Left renal cortex interstitium (tissue), 4 donors: ENCODE measurements around the gene PCSK5. TPM values are rescaled to one million over a fixed set of nuclear protein-coding genes. Genes with fewer than 3 reads are reported as not detected.

Experiments
- DNase-seq, 4 donors: peaks; one replicate each; pipeline ENCODE4 v3.0.0-alpha.2; 2013; ENCODE audit warnings: low read depth in 4 of 4, low spot score in 2 of 4, missing footprints in 1 of 4
- polyA plus RNA-seq, 4 donors: library from polyadenylated mRNA; unstranded; fragments of 120-200 nt; gene quantifications; one replicate each; pipeline ENCODE4 v1.2.1, GENCODE V29; 2013; ENCODE audit not compliant: insufficient read length in 4 of 4

PCSK5 gene
- polyA plus RNA-seq, 4 donors = 11.8 to 21.1 (median 14.7) TPM

DNA sequence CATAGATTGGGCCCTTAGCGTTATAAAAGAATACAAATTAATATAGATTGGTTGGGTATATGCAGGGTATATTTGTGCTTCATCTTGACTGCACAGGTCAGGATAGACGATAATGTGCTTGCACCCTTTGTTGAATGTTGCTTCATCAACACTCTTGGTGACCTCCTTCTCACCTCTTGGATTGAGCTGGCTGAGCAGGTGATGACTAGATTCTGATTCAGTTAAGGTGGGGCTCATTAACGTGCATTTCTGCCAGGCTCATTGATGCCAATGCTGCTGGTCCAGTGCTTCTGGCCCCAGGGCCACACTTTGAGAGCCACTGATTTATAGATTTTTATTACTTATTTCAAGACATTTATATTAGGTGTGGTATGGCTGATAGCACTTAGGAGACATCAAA is 27.7 kb downstream of the PCSK5 start:
- DNase-seq = no peak

DNA sequence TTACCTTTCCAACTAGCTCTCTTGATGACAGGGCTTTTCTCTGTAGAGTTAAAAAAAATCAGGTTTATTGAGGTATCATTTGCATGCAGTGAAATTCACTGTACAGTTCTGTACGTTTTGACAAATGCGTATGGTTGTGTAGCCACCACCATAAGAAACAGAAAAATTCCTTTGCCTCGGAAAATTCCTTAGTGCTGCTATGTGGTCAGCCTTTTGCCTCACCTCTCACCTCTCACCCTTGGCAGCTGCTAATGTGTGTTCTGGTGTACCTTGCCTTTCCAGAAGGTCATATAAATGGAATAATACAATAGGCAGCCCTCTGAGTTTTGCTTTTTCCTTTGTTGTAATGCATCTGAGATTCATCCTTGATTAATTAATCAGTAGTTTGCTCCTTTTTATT is 28.4 kb downstream of the PCSK5 start:
- DNase-seq = no peak

DNA sequence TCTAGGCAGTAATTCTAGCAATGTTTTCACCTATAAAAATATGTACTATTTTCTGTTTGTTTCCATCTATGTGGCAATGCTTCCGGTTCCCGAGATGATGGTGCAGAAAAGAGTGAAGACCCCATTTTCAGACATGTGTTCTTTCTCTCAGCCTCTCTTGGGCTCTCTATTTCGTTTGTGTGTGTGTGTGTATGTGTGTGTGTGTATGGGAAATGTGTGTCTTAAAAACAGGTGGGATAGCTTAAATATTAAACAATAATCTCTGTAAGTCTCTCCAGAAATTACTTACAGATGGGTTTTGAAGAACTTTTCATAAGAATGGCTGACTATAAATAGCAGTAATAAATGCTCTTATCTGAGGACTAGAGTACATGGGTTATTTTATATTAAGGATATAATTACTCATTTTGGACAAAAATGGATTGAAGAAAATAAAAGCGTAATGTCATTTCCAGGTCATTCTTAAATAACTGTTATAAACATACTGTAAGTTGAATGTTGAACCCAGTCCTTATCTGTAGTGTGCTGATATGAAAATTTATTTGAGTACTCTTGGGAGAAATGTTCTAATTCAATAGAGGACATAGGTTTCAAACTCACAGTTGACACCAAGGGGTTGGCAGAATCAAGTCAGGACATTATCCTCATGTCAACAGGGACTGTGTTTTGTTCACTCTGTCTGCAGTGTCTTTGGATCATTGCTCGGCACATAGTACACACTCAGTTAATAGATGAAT is 31.1 kb downstream of the PCSK5 start:
- DNase-seq = no peak

- DNase-seq = no peak
Measured at GRCh38 chr9:75926385-75926784, 35.9 kb downstream of the PCSK5 start.

DNA sequence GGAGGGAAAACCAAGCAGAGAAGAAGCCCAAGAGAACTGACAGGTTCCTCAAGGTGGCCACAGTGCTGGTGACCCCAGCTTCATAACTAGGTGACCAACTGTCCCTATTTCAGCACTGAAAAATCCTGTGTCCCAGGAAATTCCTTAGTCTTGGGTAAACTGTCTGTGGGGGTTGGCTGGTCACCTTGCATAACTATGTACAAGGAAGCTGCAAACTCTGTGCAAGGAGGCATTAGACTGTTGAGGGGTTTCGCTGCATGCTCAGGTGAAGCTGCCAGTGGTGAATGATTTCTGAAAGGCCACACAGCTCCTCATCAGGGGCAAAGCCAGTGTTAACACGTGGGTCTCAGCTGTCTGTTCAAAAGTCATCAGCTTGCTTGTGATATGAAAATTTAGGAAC is 36.9 kb downstream of the PCSK5 start:
- DNase-seq = no peak

- DNase-seq = no peak
Measured at GRCh38 chr9:75930190-75930589, 39.7 kb downstream of the PCSK5 start.

DNA sequence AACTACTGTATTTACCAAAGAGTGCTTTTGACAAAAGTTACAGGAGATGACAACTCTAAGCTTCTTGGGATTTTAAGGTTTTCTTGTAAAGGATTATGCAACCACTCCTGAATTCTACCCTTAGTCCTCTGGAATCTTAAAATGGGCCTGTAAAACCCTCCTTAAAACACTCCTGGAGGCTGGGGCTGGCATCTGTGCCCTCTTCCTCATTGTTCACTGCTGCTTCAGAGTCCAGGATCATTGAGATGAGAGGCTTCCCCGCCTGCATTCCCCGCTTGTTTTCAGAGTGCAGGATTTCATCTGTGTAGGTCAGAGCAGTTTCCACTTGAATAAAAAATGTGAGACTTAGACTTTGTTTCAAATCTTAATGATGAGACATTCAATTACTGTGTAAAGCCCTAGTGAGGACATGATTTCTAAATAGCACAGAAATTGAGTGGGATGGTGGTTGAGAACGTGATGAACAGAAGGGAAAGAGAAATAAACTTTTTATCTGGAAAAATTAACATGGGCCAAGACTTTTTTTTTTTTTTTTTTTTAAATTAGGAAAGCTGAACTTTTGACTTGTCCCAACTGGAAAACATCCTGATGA is 40.4 kb downstream of the PCSK5 start:
- no peak for DNase-seq

DNA sequence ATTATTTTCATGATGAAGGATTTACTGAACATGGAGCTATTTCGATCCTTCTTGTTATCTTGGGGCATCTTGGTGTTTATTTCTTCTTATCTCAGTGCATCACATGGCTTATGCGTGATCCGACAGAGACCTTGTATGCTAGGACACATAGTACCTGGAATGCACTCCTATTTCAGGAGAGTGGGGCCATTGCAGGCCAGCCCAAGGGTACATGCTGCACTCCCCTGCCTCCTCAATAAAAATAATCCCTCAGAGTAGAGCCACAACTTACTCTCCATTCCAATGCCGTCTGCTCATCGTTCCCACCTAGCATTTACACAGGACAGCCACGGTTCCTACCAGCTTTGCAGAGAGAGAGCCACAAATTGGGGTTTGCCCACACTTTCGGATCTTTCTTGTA is 43.5 kb downstream of the PCSK5 start:
- no peak for DNase-seq

- no peak for DNase-seq
Measured at GRCh38 chr9:75935591-75935990, 45.1 kb downstream of the PCSK5 start.

GRCh38 chr9:75937521-75938258 is 47.2 kb downstream of the PCSK5 start:
- DNase-seq = no peak

DNA sequence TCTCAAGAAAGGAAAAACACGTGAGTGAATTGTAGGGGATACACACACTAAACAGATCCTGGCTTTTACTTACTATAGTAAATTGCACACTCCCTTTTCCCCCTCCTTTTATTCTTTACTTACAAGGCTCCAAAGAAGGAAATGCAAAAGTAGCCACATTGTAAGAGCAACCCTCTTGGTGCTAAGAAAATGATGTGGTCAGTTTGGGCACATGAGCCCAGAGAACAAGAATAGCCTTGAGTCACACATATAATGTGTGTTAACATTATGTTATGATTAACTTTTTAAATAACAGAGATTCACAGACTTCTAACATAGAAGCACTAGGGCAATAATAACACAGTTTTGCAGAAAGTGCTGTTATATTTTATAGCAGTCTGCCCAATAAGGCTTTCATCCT is 48.5 kb downstream of the PCSK5 start:
- DNase-seq = no peak

DNA sequence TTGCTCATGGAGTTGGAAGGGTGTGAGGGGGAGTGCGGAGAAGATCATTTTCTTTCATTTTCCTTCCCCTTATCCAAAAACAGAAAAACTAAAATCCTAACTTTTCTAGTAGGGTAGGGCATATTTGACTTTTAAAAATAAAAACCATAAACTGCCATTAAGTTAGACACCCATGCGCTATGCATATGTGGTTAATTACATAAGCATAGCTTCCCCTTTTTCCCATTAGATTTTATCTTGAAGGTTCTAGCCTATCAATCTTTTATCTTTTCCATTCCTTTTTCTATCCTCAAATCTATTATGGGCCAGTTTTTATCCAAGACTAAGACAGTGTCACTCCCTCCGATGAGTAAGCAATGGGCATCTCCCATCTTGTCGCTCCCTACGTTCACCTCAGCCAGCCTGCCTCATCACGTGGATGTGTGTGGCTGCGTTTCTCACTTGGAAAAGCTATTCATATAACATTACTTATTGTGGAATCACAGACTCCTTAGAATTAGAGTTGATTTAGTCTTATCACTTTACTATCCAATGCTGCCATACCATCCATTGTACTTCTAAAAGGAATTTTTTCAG is 49.2 kb downstream of the PCSK5 start:
- no peak for DNase-seq

DNA sequence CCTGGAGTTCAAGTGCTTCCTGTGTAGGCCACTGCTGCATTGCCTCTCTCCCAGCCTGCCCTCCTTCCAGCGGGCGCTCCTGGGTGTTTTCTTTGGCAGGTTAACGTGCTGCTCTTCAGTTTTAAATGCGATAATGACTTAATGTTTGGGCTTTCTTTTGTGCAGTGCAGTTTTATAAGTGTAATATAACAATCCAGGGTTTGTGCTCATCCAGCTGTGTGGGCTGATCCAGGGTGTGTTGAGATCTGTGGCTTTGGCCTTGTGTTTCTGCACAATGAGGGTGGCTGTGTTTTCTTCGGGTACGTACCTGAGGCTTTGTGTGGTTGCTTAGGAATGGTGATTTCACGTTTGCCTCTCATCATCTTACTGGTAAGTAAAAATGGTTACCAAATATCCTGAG is 50.6 kb downstream of the PCSK5 start:
- no peak for DNase-seq

DNA sequence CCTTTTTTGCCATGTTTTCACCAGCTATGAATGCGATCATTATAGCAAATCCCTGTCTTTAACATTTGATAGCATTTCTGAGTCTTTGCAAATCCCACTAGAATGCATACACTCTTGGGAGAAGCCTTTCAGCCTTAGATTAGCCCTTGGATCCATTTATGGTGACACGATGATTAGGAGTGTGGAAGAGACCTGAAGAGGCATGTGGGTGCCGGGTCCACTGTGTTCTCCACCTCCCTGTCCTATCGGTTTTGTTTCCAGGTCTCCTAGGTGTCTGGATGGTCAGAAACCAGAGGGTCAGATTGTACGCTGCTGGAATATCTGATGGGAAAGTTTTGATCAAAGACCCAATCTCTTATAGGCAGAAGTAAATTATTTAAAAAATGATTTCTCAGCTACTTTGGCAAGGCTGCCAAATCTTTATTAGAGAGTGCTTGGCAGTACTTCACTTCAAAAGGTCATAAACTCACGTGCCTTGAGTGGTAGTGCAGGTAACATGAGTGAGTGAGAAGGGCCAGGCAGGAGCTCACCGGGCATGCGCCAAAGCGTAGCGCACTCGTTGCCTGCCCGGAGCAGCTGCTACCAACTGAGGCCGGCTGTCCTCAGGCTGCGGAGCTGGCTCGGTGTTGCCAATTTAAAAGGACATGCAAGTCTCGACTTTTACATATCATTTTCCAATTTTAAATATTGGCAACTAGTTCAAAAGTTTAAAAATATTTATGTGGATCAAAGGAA is 51.3 kb downstream of the PCSK5 start:
- DNase-seq = no peak

- no peak for DNase-seq
Measured at GRCh38 chr9:75946766-75947165, 56.3 kb downstream of the PCSK5 start.

DNA sequence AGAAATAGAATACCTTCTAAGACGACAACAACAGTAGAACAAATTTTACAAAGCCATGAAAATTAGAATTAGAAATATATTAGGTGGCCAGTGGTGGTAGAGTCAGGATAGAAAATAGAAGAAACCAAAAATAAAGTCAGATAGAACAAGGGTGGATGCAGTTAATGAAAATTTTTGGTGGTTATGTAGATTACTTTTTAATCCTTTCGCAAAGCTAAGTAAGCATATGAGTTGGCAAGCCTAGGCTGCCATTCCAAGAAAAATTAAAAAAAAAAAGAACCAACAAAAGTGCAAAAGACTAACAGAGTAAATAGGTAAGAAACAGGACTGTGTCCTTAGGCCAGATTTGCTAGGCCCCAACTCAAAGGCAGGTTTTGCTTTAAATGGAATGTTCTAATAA is 56.8 kb downstream of the PCSK5 start:
- DNase-seq = no peak

GRCh38 chr9:75950998-75951397 is 60.5 kb downstream of the PCSK5 start:
- DNase-seq = no peak

DNA sequence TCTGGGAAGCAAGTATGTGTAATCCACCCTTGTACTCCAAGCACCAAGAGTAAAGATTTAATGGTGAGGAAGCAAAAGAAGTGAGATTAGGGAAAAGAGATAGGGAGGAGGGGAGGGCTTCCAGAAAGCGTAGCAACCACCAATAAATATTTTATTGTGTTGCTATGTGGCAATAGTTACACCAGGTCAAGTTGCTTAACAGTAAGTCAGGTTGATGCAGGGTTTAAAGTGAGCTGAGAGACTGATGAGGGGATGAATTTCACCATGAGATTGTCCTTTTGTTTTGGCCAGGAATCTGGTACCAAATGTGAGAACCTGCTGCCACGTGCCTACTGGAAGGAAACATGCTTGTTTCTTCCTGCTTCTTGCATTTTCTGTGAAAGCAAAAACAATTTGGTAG is 62.7 kb downstream of the PCSK5 start:
- no peak for DNase-seq

GRCh38 chr9:75956161-75956560 is 65.7 kb downstream of the PCSK5 start:
- DNase-seq = no peak

- DNase-seq = no peak
Measured at GRCh38 chr9:75957116-75957515, 66.6 kb downstream of the PCSK5 start.

GRCh38 chr9:75958226-75958625 is 67.8 kb downstream of the PCSK5 start:
- no peak for DNase-seq
